ENCODE results near the gene TMEM204.

Gene TMEM204

GRCh38 chr16:1532081-1532760 lies 1.2 kb upstream of the TMEM204 start:
- Histone ChIP-seq H3K27me3 (ENCODE audit: insufficient read depth, low read length) (no peaks in the 10 kb centered on the region), H2AFZ (ENCODE audit: low read length, unreplicated experiment) (no peak overlapping the region), H3K36me3 (ENCODE audit: insufficient read depth, low read length) (no peaks in the 10 kb centered on the region), H3K27ac (ENCODE audit: low read depth, low read length) (no peak overlapping the region), H3K4me1 (ENCODE audit: control insufficient read depth, insufficient read depth, low read length, unreplicated experiment) (peaks cover 23% of the 10 kb centered on the region), H3K79me2 (ENCODE audit: control insufficient read depth, insufficient read depth, low read length, unreplicated experiment) (peaks cover 30% of the 10 kb centered on the region), H3K4me3 (ENCODE audit: low read depth, low read length) (no peak overlapping the region)

DNA sequence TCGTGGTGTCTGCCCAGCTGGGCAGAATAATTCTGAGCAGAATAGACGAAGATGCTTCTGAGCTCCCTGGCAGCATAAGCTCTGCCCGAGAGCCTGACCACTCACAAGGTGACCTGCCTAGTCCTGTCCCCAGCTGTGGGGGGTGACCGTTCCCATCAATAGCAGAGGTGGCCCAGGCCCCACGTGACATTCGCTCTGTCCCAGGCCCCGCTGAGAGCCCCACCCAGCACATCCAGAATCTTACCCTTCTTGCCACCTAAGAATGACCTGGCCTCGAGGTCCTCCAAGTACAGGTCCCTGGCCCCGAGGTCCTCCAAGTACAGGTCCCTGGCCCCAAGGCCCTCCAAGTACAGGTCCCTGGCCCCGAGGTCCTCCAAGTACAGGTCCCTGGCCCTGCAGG lies 695 bp upstream of the TMEM204 start:
- Histone ChIP-seq H3K4me3 (ENCODE audit: low read depth, low read length) (peak overlapping the region; percentile 95), H3K36me3 (ENCODE audit: insufficient read depth, low read length) (no peaks in the 10 kb centered on the region), H3K27me3 (ENCODE audit: insufficient read depth, low read length) (no peaks in the 10 kb centered on the region), H3K27ac (ENCODE audit: low read depth, low read length) (peak overlapping the region; percentile 23; the same call in 1 of the 2 replicates), H3K79me2 (ENCODE audit: control insufficient read depth, insufficient read depth, low read length, unreplicated experiment) (peaks cover 31% of the 10 kb centered on the region), H3K4me1 (ENCODE audit: control insufficient read depth, insufficient read depth, low read length, unreplicated experiment) (peaks cover 23% of the 10 kb centered on the region), H2AFZ (ENCODE audit: low read length, unreplicated experiment) (no peak overlapping the region)

DNA sequence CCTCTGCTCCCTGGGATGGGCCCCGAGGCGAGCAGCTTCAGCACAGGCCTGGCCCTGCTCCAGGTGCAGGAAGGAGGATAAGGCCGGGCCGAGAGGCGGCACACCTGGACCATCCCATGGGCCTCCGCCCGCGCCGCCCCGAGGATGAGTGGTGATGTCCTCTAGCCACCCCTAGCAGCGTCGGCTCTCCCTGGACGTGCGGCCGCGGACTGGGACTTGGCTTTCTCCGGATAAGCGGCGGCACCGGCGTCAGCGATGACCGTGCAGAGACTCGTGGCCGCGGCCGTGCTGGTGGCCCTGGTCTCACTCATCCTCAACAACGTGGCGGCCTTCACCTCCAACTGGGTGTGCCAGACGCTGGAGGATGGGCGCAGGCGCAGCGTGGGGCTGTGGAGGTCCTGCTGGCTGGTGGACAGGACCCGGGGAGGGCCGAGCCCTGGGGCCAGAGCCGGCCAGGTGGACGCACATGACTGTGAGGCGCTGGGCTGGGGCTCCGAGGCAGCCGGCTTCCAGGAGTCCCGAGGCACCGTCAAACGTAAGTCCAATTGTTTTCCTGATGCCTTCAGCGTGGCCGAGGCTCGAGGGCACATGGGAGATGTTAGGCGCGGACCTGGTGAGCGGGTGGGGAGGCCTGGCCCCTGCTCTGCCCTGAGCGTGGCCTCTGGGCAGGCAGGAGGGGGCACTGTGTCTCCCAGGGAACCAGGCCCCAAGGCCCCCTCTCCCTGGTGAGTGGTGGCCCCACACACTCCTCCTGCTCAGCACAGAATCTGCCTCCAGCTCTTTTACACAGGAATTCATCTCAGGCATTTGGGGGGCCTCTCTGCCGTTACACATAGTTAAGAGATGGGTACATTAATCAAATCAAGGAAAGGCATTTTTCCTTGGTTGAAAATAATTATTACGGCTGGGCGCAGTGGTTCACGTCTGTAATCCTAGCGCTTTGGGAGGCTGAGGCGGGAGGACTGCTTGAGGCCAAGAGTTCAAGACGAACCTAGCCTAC lies 855 bp downstream of the TMEM204 start:
- peak overlapping the region; percentile 76 for H2AFZ ChIP-seq (ENCODE audit: low read length, unreplicated experiment)
- no peaks in the 10 kb centered on the region for H3K27me3 ChIP-seq (ENCODE audit: insufficient read depth, low read length)
- H3K27ac ChIP-seq (ENCODE audit: low read depth, low read length), result peak overlapping the region; percentile 19; the same call in 1 of the 2 replicates
- peak overlapping the region; percentile 95 for H3K4me3 ChIP-seq (ENCODE audit: low read depth, low read length)
- peaks cover 23% of the 10 kb centered on the region for H3K4me1 ChIP-seq (ENCODE audit: control insufficient read depth, insufficient read depth, low read length, unreplicated experiment)
- H3K36me3 ChIP-seq (ENCODE audit: insufficient read depth, low read length), result no peaks in the 10 kb centered on the region
- H3K79me2 ChIP-seq (ENCODE audit: control insufficient read depth, insufficient read depth, low read length, unreplicated experiment), result peaks cover 33% of the 10 kb centered on the region

DNA sequence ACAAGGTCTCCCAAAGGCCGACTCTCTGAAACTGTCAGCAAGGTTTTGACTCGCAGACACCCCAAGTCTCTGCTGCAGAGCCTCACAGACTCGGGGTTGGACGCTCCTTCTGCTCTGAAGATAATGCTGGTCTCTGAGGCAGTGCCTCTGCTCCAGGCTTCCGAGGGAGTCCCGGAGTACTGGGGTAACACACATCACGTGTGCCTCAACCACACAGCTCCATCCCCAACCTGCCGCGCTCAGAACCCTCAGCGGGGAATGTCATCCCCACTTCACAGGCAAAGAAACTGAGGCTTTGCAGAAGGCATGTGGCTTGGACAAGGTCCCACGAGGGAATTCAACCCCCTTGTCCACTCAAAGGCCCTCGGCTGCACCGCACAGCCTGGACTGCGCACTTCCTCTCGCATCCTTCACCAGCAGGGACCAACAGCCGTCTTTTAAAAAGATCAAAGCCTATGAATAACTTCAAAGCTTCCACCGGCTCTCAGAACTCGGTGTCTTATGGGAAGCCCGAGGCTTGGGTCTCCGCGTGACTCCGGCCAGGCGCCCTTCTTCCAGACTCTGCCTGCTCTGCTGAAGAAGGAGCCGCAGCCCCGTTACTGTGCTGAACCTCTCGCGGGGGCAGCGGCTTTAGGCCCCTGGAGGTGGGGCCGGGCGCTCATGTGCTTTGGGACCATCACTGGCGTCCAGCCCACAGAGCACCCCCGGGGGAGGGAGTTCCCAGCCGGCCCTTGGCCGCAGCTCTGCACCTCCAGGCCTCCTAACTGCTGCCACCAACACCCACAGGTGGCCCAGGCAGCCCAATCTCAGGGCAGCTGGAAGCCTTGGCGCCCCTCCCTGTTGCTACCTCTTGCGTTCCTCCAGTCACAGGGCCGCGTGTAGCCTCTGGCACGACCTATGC lies 2.2 kb downstream of the TMEM204 start:
- H2AFZ ChIP-seq (ENCODE audit: low read length, unreplicated experiment), result no peak overlapping the region
- peaks cover 23% of the 10 kb centered on the region for H3K4me1 ChIP-seq (ENCODE audit: control insufficient read depth, insufficient read depth, low read length, unreplicated experiment)
- H3K27me3 ChIP-seq (ENCODE audit: insufficient read depth, low read length), result no peaks in the 10 kb centered on the region
- no peak overlapping the region for H3K27ac ChIP-seq (ENCODE audit: low read depth, low read length)
- H3K79me2 ChIP-seq (ENCODE audit: control insufficient read depth, insufficient read depth, low read length, unreplicated experiment), result peaks cover 35% of the 10 kb centered on the region
- no peaks in the 10 kb centered on the region for H3K36me3 ChIP-seq (ENCODE audit: insufficient read depth, low read length)
- peak overlapping the region; percentile 95 for H3K4me3 ChIP-seq (ENCODE audit: low read depth, low read length)

- Histone ChIP-seq H3K27me3 (ENCODE audit: insufficient read depth, low read length) (no peaks in the 10 kb centered on the region), H3K27ac (ENCODE audit: low read depth, low read length) (no peak overlapping the region), H2AFZ (ENCODE audit: low read length, unreplicated experiment) (no peak overlapping the region), H3K36me3 (ENCODE audit: insufficient read depth, low read length) (no peaks in the 10 kb centered on the region), H3K79me2 (ENCODE audit: control insufficient read depth, insufficient read depth, low read length, unreplicated experiment) (peaks cover 35% of the 10 kb centered on the region), H3K4me3 (ENCODE audit: low read depth, low read length) (no peak overlapping the region), H3K4me1 (ENCODE audit: control insufficient read depth, insufficient read depth, low read length, unreplicated experiment) (peaks cover 23% of the 10 kb centered on the region)
These were observed 3.1 kb downstream of the TMEM204 start for GRCh38 chr16:1536601-1537000.

GRCh38 chr16:1537138-1537577 lies 3.7 kb downstream of the TMEM204 start:
- Histone ChIP-seq H3K4me1 (ENCODE audit: control insufficient read depth, insufficient read depth, low read length, unreplicated experiment) (peaks cover 23% of the 10 kb centered on the region), H3K79me2 (ENCODE audit: control insufficient read depth, insufficient read depth, low read length, unreplicated experiment) (peaks cover 35% of the 10 kb centered on the region), H3K27me3 (ENCODE audit: insufficient read depth, low read length) (no peaks in the 10 kb centered on the region), H3K4me3 (ENCODE audit: low read depth, low read length) (no peak overlapping the region), H2AFZ (ENCODE audit: low read length, unreplicated experiment) (no peak overlapping the region), H3K27ac (ENCODE audit: low read depth, low read length) (no peak overlapping the region), H3K36me3 (ENCODE audit: insufficient read depth, low read length) (no peaks in the 10 kb centered on the region)

DNA sequence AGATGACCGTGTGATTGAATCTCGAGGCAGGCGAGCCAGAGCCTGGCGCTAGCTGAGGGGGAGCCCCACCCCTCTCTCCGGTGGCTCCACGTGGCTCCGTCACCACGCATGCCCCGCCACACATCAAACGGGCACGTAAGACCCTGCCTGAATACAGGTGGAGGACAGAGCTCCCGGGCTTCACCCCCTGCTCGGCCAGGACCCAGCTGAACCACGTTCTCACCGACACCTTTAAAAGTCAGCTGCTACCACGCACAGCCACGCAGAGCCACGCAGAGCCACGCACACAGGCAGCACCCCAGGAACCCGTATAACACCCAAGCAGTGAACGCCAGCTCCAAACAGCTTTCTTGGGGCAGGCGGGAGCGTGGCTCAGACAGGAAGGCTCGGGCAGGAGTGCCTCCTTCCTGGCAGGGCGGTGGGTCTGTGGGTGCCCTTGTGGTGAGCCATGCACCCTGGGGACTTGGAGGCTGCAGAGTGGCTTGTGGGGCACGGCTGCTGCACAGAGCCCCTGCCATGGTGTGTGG lies 4.4 kb downstream of the TMEM204 start:
- H3K36me3 ChIP-seq (ENCODE audit: insufficient read depth, low read length), result no peaks in the 10 kb centered on the region
- H3K27ac ChIP-seq (ENCODE audit: low read depth, low read length), result no peak overlapping the region
- no peaks in the 10 kb centered on the region for H3K27me3 ChIP-seq (ENCODE audit: insufficient read depth, low read length)
- no peak overlapping the region for H2AFZ ChIP-seq (ENCODE audit: low read length, unreplicated experiment)
- H3K79me2 ChIP-seq (ENCODE audit: control insufficient read depth, insufficient read depth, low read length, unreplicated experiment), result peaks cover 35% of the 10 kb centered on the region
- peaks cover 22% of the 10 kb centered on the region for H3K4me1 ChIP-seq (ENCODE audit: control insufficient read depth, insufficient read depth, low read length, unreplicated experiment)
- H3K4me3 ChIP-seq (ENCODE audit: low read depth, low read length), result no peak overlapping the region

- H3K27ac ChIP-seq (ENCODE audit: low read depth, low read length), result no peak overlapping the region
- H3K4me1 ChIP-seq (ENCODE audit: control insufficient read depth, insufficient read depth, low read length, unreplicated experiment), result peaks cover 25% of the 10 kb centered on the region
- peaks cover 35% of the 10 kb centered on the region for H3K79me2 ChIP-seq (ENCODE audit: control insufficient read depth, insufficient read depth, low read length, unreplicated experiment)
- no peaks in the 10 kb centered on the region for H3K36me3 ChIP-seq (ENCODE audit: insufficient read depth, low read length)
- no peak overlapping the region for H2AFZ ChIP-seq (ENCODE audit: low read length, unreplicated experiment)
- no peak overlapping the region for H3K4me3 ChIP-seq (ENCODE audit: low read depth, low read length)
- H3K27me3 ChIP-seq (ENCODE audit: insufficient read depth, low read length), result no peaks in the 10 kb centered on the region
These were observed 5.5 kb downstream of the TMEM204 start for GRCh38 chr16:1538804-1539520.

DNA sequence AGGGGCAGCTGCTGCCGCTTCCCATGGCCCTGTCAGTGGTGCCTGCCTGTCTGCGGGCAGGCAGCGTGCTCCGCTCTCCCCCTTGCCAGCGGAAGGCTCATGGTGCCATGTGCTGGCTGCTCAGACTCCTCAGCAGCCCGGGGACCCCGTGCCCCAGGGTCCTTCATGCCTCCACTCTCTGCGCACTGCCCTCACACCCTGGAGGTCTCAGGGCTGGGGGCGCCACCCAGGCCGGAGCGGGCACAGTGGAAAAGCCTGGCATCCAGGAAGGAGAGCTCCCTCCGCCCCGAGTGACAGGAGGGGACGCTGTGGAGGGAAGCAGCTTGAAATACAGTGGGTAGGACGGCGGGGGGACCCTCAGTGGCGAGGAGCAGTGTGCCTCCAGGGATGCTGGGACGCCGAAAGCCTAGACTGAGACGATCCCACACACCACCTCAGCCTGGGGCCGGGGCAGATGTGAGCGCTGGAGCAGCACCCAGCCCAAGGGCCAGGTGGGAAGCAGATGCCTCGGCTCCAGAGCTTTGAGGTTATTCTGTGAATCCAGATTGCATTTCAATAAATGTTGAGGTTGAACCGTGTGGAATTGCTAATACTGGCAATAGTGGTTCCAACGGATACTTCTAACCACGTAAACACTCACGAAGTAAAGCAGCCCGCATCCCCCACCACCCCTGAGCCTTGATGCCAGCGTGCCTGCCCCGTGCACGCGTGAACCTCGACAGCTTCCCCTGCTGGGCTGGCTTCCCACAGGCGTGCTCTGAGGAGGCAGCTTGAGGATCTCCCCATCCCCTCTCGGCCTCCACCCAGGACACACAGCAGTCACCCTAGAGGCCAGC lies 6.5 kb downstream of the TMEM204 start:
- Histone ChIP-seq H3K27ac (ENCODE audit: low read depth, low read length) (no peak overlapping the region), H3K36me3 (ENCODE audit: insufficient read depth, low read length) (no peaks in the 10 kb centered on the region), H3K79me2 (ENCODE audit: control insufficient read depth, insufficient read depth, low read length, unreplicated experiment) (peaks cover 26% of the 10 kb centered on the region), H3K4me1 (ENCODE audit: control insufficient read depth, insufficient read depth, low read length, unreplicated experiment) (peaks cover 21% of the 10 kb centered on the region), H2AFZ (ENCODE audit: low read length, unreplicated experiment) (no peak overlapping the region), H3K4me3 (ENCODE audit: low read depth, low read length) (no peak overlapping the region), H3K27me3 (ENCODE audit: insufficient read depth, low read length) (no peaks in the 10 kb centered on the region)

Measured in ACC112 (cell line).